PC-9 (cell line): Measurements from ENCODE around the gene ATP1B1.

Source experiments
- EZH2 ChIP-seq: fragments of 200-600 bp; sonication (generic); IDR thresholded peaks from 2 replicates; pipeline ENCODE4 v1.8.0; 2017; ENCODE audit warnings: antibody characterized with exemption, low read depth
- TF ChIP-seq, protein P1 (sequence below): fragments of 200-600 bp; sonication (generic); conservative IDR thresholded peaks from 2 replicates; pipeline ENCODE4 v1.6.1; 2017; ENCODE audit warnings: mixed run types, antibody characterized with exemption, mild to moderate bottlenecking, moderate library complexity

DNA sequence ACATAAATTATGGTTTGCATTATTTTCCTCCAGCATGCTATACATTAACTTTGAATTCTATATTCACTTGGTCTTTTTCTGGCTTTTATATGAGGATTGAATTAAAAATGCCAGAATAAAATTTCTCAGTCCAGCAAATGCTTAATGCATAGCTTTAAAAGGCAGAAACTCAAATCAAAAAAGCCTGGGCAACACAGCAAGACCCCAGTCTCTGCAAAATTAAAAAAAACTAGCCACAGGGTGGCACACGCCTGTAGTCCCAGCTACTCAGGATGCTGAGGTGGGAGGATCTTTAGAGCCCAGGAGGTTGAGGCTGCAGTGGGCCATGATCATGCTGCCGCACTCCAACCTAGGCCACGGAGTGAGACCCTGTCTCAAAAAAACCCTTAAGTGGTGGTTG is 19.8 kb downstream of the ATP1B1 start:
- TF ChIP-seq, protein P1, sequence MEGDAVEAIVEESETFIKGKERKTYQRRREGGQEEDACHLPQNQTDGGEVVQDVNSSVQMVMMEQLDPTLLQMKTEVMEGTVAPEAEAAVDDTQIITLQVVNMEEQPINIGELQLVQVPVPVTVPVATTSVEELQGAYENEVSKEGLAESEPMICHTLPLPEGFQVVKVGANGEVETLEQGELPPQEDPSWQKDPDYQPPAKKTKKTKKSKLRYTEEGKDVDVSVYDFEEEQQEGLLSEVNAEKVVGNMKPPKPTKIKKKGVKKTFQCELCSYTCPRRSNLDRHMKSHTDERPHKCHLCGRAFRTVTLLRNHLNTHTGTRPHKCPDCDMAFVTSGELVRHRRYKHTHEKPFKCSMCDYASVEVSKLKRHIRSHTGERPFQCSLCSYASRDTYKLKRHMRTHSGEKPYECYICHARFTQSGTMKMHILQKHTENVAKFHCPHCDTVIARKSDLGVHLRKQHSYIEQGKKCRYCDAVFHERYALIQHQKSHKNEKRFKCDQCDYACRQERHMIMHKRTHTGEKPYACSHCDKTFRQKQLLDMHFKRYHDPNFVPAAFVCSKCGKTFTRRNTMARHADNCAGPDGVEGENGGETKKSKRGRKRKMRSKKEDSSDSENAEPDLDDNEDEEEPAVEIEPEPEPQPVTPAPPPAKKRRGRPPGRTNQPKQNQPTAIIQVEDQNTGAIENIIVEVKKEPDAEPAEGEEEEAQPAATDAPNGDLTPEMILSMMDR: no peak
- TF ChIP-seq EZH2: no peak
